Astrocyte of the spinal cord (primary cell): ENCODE results near the gene DHRSX.

Experiments
- DNase-seq: peaks from one replicate; pipeline ENCODE4 v3.0.0; 2011; ENCODE audit warnings: low read depth, low spot score
- H3K4me3 ChIP-seq: 2 replicates; pipeline ENCODE4 v1.5.1; 2011; ENCODE audit warnings: low read depth, mild to moderate bottlenecking, low read length, moderate library complexity
- CTCF ChIP-seq: IDR thresholded peaks from 2 replicates; pipeline ENCODE4 v1.5.1; 2012; ENCODE audit warnings: low read depth, mild to moderate bottlenecking, low read length, inconsistent platforms
- in situ Hi-C: cut with HindIII; loops from 2 replicates; pipeline ENCODE4 v1.10.0; 2017; ENCODE audit warnings: low sequenced_read_pairs

DHRSX gene

GRCh38 chrX:2228536-2228935 lies 272.2 kb downstream of the DHRSX start:
- TF ChIP-seq CTCF: no peak
- DNase-seq: no peak
- no peak overlapping the region for H3K4me3 ChIP-seq
- in situ Hi-C loops: no loop called here

DNA sequence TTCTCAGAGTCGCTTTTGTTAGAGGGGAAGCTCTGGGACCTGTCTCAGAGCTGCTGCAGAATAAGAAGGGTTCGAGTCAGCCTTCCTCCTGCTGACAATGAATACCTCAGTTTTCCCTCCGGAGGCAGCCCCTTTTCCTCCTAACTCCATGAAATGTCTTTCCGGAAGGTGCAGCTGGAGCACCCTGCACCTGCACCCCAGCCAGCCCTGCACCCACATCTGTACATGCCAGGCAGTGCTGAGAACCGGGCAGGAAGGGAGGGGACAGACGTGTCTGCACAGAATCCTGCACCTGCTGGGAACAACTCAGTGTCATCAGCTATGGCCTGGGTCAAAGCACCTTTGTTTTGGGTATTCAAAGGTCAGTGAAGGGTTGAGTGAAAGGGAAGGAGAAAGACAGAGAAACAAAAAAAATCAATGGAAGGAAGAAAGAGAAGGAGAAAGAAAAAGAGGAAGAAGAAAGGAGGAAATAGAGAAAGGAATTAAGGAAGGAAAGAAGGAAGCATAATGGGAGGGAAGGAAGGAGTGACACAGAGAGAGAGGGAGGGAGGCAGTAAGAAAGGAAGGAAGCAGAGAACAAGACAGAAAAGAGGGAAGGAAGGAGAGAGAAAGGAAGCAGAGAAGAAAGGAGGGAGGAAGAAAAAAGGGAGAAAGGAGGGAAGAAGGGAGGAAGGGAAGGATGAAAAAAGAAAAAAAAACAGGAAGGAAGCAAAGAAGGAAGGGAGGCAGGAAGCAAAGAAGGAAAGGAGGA lies 273.7 kb downstream of the DHRSX start:
- in situ Hi-C loops: no loop called here
- H3K4me3 ChIP-seq: no peak overlapping the region
- DNase-seq: no peak
- no peak for TF ChIP-seq CTCF

GRCh38 chrX:2226182-2226581 lies 274.6 kb downstream of the DHRSX start:
- in situ Hi-C loops: no loop called here

GRCh38 chrX:2224597-2225235 lies 276.1 kb downstream of the DHRSX start:
- no peak for DNase-seq
- in situ Hi-C loops: no loop called here
- no peak overlapping the region for H3K4me3 ChIP-seq
- no peak for TF ChIP-seq CTCF

More at GRCh38 chrX:2226182-2226581, 274.6 kb downstream of the DHRSX start:
- no peak overlapping the region for H3K4me3 ChIP-seq
- no peak for TF ChIP-seq CTCF
- no peak for DNase-seq

DNA sequence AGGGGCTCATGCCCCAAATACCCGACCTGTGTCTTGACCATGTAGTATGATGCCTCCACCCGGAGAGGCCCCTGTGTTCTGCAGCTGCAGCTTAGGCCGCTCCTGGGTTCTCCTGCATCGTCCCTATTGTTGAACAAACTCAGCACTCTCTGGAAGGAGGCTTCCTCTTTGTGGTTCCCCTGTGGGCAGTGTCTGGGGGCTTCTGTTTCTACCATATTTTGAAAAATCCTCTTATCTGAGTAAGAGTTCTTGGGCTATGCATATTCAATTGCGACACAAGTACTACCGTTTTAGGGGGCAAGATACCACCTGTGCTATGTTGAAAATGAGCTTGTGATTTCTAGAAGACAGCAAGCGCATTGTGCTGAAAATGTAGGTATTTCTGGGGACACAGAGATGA lies 276.6 kb downstream of the DHRSX start:
- H3K4me3 ChIP-seq: no peak overlapping the region
- in situ Hi-C loops: no loop called here
- no peak for TF ChIP-seq CTCF
- DNase-seq: no peak

DNA sequence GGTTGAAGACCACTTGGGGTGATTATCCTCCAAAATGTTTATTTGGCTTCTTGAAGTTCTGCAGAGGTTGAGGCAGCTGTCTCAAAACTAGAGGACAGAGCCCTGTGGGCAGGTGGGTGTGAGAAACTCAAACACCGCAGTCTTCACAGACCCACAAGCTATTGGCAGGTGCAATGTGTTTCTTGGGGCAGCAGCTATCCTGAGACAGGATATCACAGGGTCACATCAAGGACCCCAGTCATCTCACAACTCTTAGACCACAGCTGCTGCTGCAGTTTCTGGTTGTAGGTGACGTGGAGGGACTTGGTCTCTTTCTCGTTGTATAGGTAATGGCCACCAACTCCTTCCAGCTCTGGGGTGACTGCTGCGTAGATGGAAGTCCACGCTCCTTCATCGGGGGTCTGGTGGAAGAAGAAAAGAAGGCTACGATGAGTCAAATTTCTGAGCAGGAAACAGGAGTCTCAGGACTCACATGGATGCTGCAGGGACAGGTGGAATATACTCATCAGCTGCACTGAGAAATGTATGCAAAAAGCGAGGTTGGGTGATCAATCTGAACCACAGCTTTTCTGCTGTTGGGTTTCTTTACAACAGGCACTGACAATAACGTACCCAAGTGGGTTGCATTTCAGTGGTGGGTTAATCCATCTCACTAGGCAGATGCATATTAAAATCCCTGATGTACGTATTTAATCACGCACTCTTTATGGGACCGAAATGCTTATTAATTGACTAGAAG lies 279.8 kb downstream of the DHRSX start:
- no peak for DNase-seq
- in situ Hi-C loops: no loop called here
- no peak overlapping the region for H3K4me3 ChIP-seq
- no peak for TF ChIP-seq CTCF
